DOHH2 (cell line): ENCODE data around the gene CADPS2.

Experiments used
- CTCF ChIP-seq: fragments of 200-600 bp; sonication (generic); IDR thresholded peaks from one replicate; pipeline ENCODE4 v1.5.1; 2014; ENCODE audit warnings: antibody characterized with exemption, mild to moderate bottlenecking, low read depth, low read length; ENCODE audit not compliant: poor library complexity, severe bottlenecking
- EZH2phosphoT487 ChIP-seq: fragments of 200-600 bp; sonication (generic); IDR thresholded peaks from 2 replicates; pipeline ENCODE4 v1.6.1; 2017; ENCODE audit warnings: borderline replicate concordance, mild to moderate bottlenecking, antibody characterized with exemption, low read length, moderate library complexity, mixed read lengths

- TF ChIP-seq CTCF (no peak), EZH2phosphoT487 (no peak)
Observed at GRCh38 chr7:122350701-122351100, 535.6 kb downstream of the CADPS2 start.
